ENCODE results near the gene BICRA. TPM values are rescaled to one million over a fixed set of nuclear protein-coding genes. Genes with fewer than 3 reads are reported as not detected.

BICRA gene
- total and polyA plus RNA-seq, 2 of the 4 experiments (the other 2 are of a cell fraction), result 1.8 to 3.5 TPM

DNA sequence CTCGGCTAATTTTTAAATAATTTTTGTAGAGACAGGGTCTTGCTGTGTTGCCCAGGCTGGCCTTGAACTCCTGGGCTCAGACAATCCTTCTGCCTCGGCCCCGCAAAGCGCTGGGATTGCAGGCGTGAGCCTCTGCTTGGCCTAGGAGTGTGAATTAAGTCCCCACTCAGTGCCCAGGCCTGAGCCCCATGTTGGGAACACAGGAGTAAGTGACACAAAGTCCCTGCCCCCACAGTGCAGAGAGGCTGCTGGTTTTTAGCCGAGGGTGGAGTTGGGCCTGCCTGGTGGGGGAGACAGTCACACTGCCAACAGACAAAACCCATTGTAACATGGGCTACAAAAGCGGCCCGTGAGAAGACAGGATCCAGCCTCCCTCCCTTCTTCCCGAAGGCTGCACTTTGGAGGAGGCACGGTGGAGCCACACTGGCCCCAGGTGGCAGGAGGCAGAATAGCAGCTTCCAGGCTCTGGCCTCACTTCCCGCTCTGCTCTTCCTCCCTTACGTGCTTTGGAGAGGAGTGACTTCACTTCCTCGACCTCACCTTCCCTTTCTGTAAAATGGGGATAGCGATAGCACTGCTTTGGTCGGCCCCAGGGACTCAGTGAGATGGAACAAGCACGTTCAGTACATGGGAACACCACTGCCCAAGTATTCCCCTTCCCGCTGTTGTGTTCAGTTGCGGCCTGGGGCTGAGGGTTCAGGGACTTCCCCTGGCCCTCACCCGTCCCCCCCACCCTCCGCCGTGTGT, 89.1 kb downstream of the BICRA start (continued):
- TF ChIP-seq RCOR1 (IDR thresholded peaks at IDR 0.05; ENCODE audit: insufficient replicate concordance, low read length), result no peak
- TF ChIP-seq FOS (IDR thresholded peaks at IDR 0.05; ENCODE audit: low read depth, low read length), result no peak

DNA sequence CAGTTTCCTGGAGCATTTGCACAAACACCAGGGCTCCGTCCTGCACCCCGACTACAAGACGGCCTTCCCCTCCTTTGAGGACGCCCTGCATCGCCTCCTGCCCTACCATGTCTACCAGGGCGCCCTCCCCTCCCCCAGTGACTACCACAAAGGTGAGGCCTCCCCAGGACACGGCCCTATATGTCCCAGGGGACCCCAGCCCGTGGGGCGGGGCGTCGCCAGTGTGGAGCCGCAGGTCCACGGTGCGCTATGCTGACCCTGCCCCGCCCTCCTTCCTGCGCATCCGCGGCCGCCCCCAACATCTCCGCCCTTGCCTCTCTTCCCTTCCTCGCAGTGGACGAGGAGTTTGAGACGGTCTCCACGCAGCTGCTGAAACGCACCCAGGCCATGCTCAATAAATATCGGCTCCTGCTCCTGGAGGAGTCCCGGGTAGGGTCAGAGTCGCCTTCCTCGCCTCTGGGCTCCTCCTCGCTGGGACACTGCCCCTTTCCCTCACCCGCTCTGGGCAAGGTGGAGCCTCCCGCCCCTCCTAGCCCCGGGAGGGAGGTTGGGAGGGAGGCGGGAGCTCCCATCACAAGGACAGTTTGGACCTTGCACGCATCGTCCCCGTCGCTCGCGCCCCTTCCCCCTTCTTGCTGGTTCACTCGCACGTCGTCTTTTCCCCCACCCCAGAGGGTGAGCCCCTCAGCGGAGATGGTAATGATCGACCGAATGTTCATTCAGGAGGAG, 89.9 kb downstream of the BICRA start:
- Histone ChIP-seq H3K56ac (ENCODE audit: extremely low read depth, insufficient read depth, low read length) (no peak overlapping the region), H2BK120ac (ENCODE audit: low read depth, low read length) (no peak overlapping the region), H3K9me1 (ENCODE audit: insufficient read depth, low read length) (no peaks in the 10 kb centered on the region), H4K20me1 (ENCODE audit: insufficient read depth, low read length) (peaks cover 37% of the 10 kb centered on the region), H3K9ac (ENCODE audit: low read depth, low read length) (no peak overlapping the region), H4K5ac (ENCODE audit: low read depth, low read length) (no peak overlapping the region), H3K23ac (ENCODE audit: low read depth, low read length) (no peak overlapping the region), H2AK9ac (replicated peaks; ENCODE audit: low read depth, low read length, poor library complexity) (no peak overlapping the region), H2BK20ac (ENCODE audit: low read depth, low read length) (no peak overlapping the region), H3K36me3 (ENCODE audit: control insufficient read depth, insufficient read depth, low read length) (peaks cover 47% of the 10 kb centered on the region), H3K14ac (replicated peaks; ENCODE audit: low read depth, low read length) (no peak overlapping the region), H3K27me3 (ENCODE audit: control insufficient read depth, insufficient read depth, low read length) (no peaks in the 10 kb centered on the region), H3K79me1 (ENCODE audit: low read depth in 1 of 2, low read length in 2 of 2) (peaks cover 0 to 24% of the 10 kb centered on the region in 2 experiments; a peak in 2 of 4 replicates), H2AFZ (replicated peaks; ENCODE audit: low read length, poor library complexity) (no peak overlapping the region), H3K27ac (ENCODE audit: insufficient read depth, low read length) (no peak overlapping the region), H3K4me1 (ENCODE audit: control insufficient read depth, insufficient read depth, low read length) (peaks cover 5% of the 10 kb centered on the region), H2AK5ac (ENCODE audit: low read depth, low read length) (no peak overlapping the region), H3K4ac (ENCODE audit: low read depth, low read length) (no peak overlapping the region), H3K9me3 (ENCODE audit: control insufficient read depth, insufficient read depth, low read length) (no peaks in the 10 kb centered on the region), H3K18ac (ENCODE audit: low read depth, low read length) (no peak overlapping the region), H3K4me3 (ENCODE audit: insufficient read depth, low read depth, low read length) (no peak overlapping the region), H2BK5ac (ENCODE audit: low read depth, low read length, poor library complexity, severe bottlenecking) (no peak overlapping the region), H2BK15ac (ENCODE audit: low read depth, low read length) (no peak overlapping the region), H3K4me2 (ENCODE audit: low read depth, low read length) (no peak overlapping the region), H4K91ac (ENCODE audit: insufficient read depth, low read depth, low read length) (no peak overlapping the region), H4K8ac (ENCODE audit: low read depth in 2 of 2, low read length in 2 of 2) (no peak overlapping the region)
- ChIA-PET CTCF (interaction anchor here (0.6 to 1.7 kb wide), 3 partner anchors 12 to 262 kb away, joined by 3 to 6 read pairs (median 3); no protein-coding TSS in a partner anchor), POLR2A (ENCODE audit: unreplicated experiment) (no interaction called here)
- ATAC-seq (ENCODE audit: low read depth), result no peak
- in situ Hi-C loops (cut with MboI; ENCODE audit: low sequenced_read_pairs) (no loop called here), intact Hi-C loops (cut with micrococcal nuclease) (loop anchor here (1.0 to 5.0 kb wide), 6 partner anchors 90 to 391 kb away; partner anchors contain the start of genes BICRA, C5AR1, KPTN and NAPA), dilution Hi-C loops (cut with HindIII; ENCODE audit: low sequenced_read_pairs, unreplicated experiment) (no loop called here)
- no TSS peak for BruUV-seq (replicated peaks)
- no peak for TF ChIP-seq RFX5 (IDR thresholded peaks at IDR 0.05; ENCODE audit: low read depth, low read length)
- TF ChIP-seq, protein P1, sequence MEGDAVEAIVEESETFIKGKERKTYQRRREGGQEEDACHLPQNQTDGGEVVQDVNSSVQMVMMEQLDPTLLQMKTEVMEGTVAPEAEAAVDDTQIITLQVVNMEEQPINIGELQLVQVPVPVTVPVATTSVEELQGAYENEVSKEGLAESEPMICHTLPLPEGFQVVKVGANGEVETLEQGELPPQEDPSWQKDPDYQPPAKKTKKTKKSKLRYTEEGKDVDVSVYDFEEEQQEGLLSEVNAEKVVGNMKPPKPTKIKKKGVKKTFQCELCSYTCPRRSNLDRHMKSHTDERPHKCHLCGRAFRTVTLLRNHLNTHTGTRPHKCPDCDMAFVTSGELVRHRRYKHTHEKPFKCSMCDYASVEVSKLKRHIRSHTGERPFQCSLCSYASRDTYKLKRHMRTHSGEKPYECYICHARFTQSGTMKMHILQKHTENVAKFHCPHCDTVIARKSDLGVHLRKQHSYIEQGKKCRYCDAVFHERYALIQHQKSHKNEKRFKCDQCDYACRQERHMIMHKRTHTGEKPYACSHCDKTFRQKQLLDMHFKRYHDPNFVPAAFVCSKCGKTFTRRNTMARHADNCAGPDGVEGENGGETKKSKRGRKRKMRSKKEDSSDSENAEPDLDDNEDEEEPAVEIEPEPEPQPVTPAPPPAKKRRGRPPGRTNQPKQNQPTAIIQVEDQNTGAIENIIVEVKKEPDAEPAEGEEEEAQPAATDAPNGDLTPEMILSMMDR (conservative IDR thresholded peaks at IDR 0.05; ENCODE audit: low read depth, low read length), result no peak
- TF ChIP-seq FOS (IDR thresholded peaks at IDR 0.05; ENCODE audit: low read depth, low read length), result no peak
- no peak for TF ChIP-seq NFE2L2 (IDR thresholded peaks at IDR 0.05; ENCODE audit: low read depth, low read length)
- no peak for TF ChIP-seq MAFK (IDR thresholded peaks at IDR 0.05; ENCODE audit: low read depth, low read length)
- no peak for TF ChIP-seq BHLHE40 (IDR thresholded peaks at IDR 0.05; ENCODE audit: low read depth, low read length)
- no peak for TF ChIP-seq RCOR1 (IDR thresholded peaks at IDR 0.05; ENCODE audit: insufficient replicate concordance, low read length)
- TF ChIP-seq SMC3 (IDR thresholded peaks at IDR 0.05; ENCODE audit: low read depth, low read length), result no peak
- no peak for DNase-seq
- WGBS, 2 experiments (ENCODE audit: extremely low coverage in 2 of 2, insufficient read length in 1 of 2), result 93% methylated on average over 20 of the region's 46 CpGs; no CpG with 5 or more reads in 1 of the 2 experiments
